Left lung (tissue), 10 donors: Measurements from ENCODE around the gene FYN. TPM values are rescaled to one million over a fixed set of nuclear protein-coding genes. Genes with fewer than 3 reads are reported as not detected.

Experiments used
- ATAC-seq: fragments of 200-7000 bp; cut with Tn5 transposase; one replicate; pipeline ENCODE4 v1.9.1; 2020; ENCODE audit warnings: moderate library complexity
- DNase-seq, 4 donors: peaks; one replicate each; pipeline ENCODE4 v3.0.0-alpha.2; 2013 to 2020
- H3K27ac ChIP-seq, 2 donors: fragments of 200-600 bp; sonication (generic) in 1 of 2; one replicate each; pipeline versions ENCODE4 v1.5.0 to v1.8.0; 2020 to 2021
- H3K27me3 ChIP-seq, 2 donors: fragments of 200-600 bp; sonication (generic) in 1 of 2; one replicate each; pipeline versions ENCODE4 v1.5.0 to v1.8.0; 2020 to 2021
- H3K36me3 ChIP-seq, 2 donors: fragments of 200-600 bp; sonication (generic) in 1 of 2; one replicate each; pipeline versions ENCODE4 v1.5.0 to v1.8.0; 2020 to 2021
- H3K4me1 ChIP-seq, 2 donors: fragments of 200-600 bp; one replicate each; pipeline ENCODE4 v1.8.0; 2021
- H3K4me3 ChIP-seq, 2 donors: fragments of 200-600 bp; sonication (generic) in 1 of 2; one replicate each; pipeline versions ENCODE4 v1.5.0 to v1.8.0; 2020 to 2021; ENCODE audit warnings: mild to moderate bottlenecking in 1 of 2
- H3K9me3 ChIP-seq, 2 donors: fragments of 200-600 bp; sonication (generic) in 1 of 2; one replicate each; pipeline versions ENCODE4 v1.5.0 to v1.8.0; 2020 to 2021
- CTCF ChIP-seq, 2 donors: fragments of 200-600 bp; sonication (generic) in 1 of 2; IDR thresholded peaks; one replicate each; pipeline versions ENCODE4 v1.5.0 to v1.8.0; 2021; ENCODE audit warnings: antibody characterized with exemption in 2 of 2
- intact Hi-C, 2 donors: fragments of 100-400 bp; cut with DNase I; formaldehyde crosslinking; loops; one replicate each; pipeline versions ENCODE4 v1.11.2 to v1.14.2; 2022
- polyA plus RNA-seq, 6 donors: library from polyadenylated mRNA; unstranded; fragments of 120-200 nt; gene quantifications; one replicate each; pipeline ENCODE4 v1.2.1, GENCODE V29; 2013; ENCODE audit not compliant: insufficient read length in 6 of 6
- total RNA-seq, 2 donors: library from RNA; stranded (reverse); fragmentation: NEBNext Ultra II Directional; extraction: Animal tissue kit (Norgen Biotek cat#: 25700); gene quantifications; one replicate each; pipeline ENCODE4 v1.2.1, GENCODE V29; 2021
- donor health status: DM: no; HTN: yes; CAD: no.
- donor health status: DM: no; HTN: no; CAD: no.

The FYN gene
- total and polyA plus RNA-seq, 8 donors, result 58.8 to 165 (median 144) TPM

DNA sequence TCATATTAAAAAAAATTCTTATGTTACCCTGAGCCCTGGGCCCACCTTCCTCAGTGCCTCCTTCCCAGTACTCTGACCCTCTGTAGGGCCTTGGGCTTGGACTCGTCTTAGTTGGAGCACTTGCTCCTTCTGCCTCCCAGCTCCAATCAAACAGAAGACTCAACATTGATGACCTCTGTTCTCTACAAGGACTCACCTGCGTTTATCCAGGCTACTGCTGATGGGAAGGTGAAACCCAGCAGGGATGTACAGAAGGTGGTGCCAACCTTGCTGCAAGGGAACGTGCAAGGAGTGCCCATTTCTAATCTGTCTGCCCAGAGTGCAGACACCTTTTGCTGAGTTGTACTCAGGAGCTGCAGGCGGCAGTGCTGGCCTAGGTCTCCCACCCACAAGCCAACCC, 38.9 kb downstream of the FYN start:
- Histone ChIP-seq H3K4me3 (no peak overlapping the region), H3K27ac (no peak overlapping the region), H3K4me1 (peaks cover 0 to 15% of the 10 kb centered on the region in 2 donors), H3K36me3 (no peaks in the 10 kb centered on the region), H3K27me3 (no peaks in the 10 kb centered on the region), H3K9me3 (no peaks in the 10 kb centered on the region)
- no peak for TF ChIP-seq CTCF (IDR thresholded peaks at IDR 0.05)
- no peak for ATAC-seq
- no peak for DNase-seq
- intact Hi-C loops, result no loop called here

GRCh38 chr6:111832833-111833418, 40.3 kb downstream of the FYN start:
- Histone ChIP-seq H3K36me3 (no peaks in the 10 kb centered on the region), H3K27ac (peak overlapping the region in 1 of 2 donors; percentile 0), H3K4me1 (peaks cover 0 to 15% of the 10 kb centered on the region in 2 donors), H3K9me3 (no peaks in the 10 kb centered on the region), H3K27me3 (no peaks in the 10 kb centered on the region), H3K4me3 (no peak overlapping the region)
- TF ChIP-seq CTCF (IDR thresholded peaks at IDR 0.05), result no peak
- no peak for ATAC-seq
- intact Hi-C loops, result no loop called here
- DNase-seq, result no peak

DNA sequence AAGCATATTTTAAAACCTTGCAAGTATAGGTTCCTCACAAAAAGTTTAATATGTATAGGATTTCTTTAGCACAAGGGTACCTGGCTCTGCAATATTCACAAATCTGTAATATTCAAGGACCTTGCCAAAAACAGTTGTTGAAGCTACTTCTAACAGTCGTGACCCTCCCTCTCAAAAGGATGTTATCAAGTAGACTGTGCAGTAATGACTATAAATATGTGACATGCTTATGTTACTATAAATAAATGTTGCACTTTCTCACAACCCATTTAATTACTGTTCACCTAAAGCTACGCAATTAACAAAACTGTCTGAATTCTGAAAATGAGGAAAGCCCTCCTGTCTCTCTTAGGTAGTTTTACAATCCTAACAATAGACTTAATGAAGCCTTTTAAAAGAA, 41.8 kb downstream of the FYN start:
- intact Hi-C loops, result no loop called here
- DNase-seq (no peak), ATAC-seq (no peak)
- Histone ChIP-seq H3K4me1 (peaks cover 0 to 15% of the 10 kb centered on the region in 2 donors), H3K4me3 (no peak overlapping the region), H3K9me3 (no peaks in the 10 kb centered on the region), H3K27me3 (no peaks in the 10 kb centered on the region), H3K36me3 (no peaks in the 10 kb centered on the region), H3K27ac (no peak overlapping the region)
- TF ChIP-seq CTCF (IDR thresholded peaks at IDR 0.05), result no peak

DNA sequence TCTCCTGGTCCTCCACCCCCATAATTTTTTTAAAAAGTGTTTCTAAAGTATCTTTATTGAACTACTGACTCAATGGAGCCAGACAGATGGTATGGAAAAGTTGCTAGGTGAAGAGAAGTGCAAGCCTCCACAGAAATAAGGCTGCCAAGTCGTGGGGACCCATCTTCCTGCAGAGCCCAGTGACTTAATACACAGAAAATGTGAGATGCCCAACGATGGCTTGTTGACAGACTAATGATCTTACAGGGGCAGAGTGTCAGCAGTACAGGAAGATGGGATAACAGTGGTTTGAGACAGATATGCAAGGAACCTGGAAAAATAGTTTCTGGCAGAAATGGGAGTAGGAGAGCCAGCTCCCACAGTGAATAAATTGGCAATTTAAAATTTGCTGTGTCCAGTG, 43.3 kb downstream of the FYN start:
- H3K4me1 ChIP-seq, result peaks cover 0 to 17% of the 10 kb centered on the region in 2 donors
- no peak for TF ChIP-seq CTCF (IDR thresholded peaks at IDR 0.05)
- no peak overlapping the region for H3K27ac ChIP-seq
- H3K9me3 ChIP-seq, result no peaks in the 10 kb centered on the region
- ATAC-seq (no peak), DNase-seq (no peak)
- H3K4me3 ChIP-seq, result no peak overlapping the region
- intact Hi-C loops, result no loop called here
- no peaks in the 10 kb centered on the region for H3K36me3 ChIP-seq
- H3K27me3 ChIP-seq, result no peaks in the 10 kb centered on the region

DNA sequence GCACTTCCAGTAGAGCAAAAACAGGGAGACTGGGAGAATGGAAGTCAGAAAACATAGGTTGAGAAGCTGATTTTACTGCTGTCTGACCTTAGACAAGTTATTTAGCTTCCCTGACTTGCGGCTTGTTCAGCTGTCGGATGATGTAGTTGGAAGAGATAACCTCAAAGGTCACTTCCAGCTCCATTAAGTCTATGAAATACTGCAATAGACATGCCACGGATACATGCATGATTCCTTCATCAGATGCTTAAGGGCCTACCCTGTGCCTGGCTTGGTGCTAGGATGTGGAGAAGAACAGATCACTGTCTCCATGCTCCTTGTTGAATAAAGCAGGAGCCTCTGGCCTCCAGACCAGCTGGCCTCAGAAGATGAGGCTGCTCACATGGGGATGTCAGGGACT, 43.7 kb downstream of the FYN start:
- intact Hi-C loops, result no loop called here
- ATAC-seq, result no peak
- no peak for TF ChIP-seq CTCF (IDR thresholded peaks at IDR 0.05)
- H3K27me3 ChIP-seq, result no peaks in the 10 kb centered on the region
- H3K4me3 ChIP-seq, result no peak overlapping the region
- no peak overlapping the region for H3K27ac ChIP-seq
- H3K4me1 ChIP-seq, result peaks cover under 1 to 17% of the 10 kb centered on the region in 2 donors
- no peaks in the 10 kb centered on the region for H3K36me3 ChIP-seq
- no peaks in the 10 kb centered on the region for H3K9me3 ChIP-seq
- DNase-seq, result no peak
